ENCODE results near the gene TEX101.
"Not testable (repeated sequence)": the region's sequence is repeated elsewhere in the genome, so short reads cannot be mapped to it uniquely, and the experiment has no call there.

The TEX101 gene

DNA sequence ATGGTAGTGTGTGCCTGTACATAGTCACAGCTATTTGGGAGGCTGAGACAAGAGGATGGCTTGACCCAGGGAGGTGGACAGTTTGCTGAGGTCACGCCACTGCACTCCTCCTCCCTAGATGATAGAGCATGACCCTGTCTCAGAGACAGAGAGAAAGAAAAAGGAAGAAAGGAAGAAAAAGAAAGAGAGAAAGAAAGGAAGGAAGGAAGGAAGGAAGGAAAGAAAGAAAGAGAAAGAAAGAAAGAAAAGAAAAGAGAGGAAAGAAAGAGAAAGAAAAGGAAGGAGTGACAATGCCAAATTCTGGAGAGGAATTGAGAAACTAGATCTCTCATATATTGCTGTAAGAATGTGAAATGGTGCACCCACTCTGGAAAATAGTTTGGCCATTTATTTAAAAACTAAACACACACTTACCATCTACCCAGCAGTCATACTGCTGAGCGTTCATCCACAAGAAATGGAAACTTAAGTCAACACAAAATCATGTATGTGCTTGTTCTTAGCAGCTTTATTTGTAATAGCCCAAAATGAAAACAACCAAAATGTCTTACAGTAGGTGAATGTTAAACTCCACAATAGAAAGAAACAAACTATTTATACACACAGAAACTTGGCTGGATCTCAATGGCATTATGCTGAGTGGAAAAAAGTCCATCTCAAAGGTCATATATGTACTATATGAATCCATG lies 7.5 kb downstream of the TEX101 start:
- DNase-seq, result no peak

DNA sequence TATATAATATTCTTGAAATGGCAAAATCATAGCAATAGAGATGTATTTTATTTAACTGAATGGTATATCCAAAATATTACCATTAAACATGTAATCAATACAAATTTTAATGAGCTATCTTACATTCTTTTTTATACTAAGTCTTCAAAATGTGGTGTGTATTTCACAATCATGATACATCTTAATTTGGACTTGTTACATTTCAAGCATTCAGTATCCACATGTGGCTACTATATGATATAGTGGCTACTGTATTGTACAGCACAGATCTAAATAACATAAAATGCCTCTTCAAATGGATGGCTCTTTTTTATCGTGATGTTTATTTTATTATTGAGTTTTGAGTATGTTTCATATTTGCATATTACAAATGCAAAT lies 8.0 kb downstream of the TEX101 start:
- DNase-seq, result no peak

DNA sequence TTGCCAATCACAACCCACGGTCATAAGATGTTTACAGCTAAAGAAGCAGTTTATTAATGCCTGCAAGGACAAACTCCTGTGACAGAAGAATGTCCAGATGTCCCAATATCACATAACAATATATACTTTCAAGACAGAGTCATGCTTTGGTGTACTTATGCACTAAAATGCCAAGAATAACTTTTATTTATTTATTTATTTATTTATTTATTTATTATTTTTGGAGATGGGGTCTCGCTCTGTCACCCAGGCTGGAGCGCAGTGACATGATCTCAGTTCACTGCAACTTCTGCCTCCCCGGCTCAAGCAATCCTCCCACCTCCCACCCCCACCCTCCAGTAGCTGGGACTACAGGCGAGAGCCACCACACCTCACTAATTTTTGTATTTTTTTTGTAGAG lies 9.1 kb downstream of the TEX101 start:
- no peak for DNase-seq

DNA sequence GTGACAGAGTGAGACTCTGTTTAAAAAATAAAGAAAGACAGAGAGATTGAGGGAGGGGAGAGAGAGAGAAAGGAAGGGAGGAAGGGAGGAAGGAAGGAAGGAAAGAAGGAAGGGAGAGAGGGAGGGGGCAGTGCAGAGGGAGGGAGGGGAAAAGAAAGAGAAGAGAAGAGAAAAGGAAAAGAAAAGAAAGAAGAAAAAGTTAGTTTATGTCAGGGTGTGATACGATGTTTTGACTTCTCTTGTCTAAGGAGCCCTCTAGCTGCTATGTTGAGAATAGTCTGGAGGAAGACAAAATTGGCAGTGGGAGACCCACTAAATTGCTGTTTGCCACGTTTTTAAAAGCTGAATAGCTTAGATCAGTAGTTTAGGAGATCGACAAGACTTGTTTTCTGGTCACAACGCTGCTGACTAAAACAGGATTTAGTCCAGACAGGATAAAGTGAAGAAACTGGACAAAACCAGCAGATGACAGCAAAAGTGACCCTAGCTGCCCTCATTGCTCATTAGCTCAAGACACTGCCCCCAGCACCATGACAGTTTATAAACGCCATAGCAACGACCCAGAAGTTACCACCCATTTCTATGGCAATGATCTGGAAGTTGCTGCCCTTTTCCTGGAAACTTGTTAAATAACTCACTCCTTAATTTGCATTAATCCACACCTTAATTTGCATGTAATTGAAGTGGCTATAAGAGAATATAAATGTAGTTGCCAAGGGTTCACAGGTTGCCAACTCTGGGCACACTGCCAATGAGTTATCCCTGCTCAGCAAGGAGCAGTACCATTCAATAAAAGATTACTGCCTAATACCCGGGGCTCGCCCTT lies 11.1 kb downstream of the TEX101 start:
- DNase-seq, result no peak

DNA sequence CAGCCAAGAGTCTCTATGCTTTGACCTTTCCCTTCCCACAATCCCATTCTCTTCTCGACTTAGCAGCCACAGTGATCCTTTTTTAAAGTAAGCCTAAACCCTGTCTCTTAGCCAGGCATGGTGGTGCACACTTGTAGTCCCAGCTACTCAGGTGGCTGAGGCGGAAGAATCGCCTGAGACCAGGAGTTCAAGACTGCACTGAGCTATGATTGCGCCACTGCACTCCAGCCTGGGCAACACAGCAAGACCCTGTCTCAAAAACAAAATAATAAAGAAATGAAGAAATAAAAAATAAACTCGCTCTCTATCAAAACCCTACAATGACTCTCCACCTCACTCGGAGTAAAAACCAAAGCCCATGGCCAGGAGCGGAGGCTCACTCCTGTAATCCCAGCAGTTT lies 14.7 kb downstream of the TEX101 start:
- DNase-seq, result no peak

DNA sequence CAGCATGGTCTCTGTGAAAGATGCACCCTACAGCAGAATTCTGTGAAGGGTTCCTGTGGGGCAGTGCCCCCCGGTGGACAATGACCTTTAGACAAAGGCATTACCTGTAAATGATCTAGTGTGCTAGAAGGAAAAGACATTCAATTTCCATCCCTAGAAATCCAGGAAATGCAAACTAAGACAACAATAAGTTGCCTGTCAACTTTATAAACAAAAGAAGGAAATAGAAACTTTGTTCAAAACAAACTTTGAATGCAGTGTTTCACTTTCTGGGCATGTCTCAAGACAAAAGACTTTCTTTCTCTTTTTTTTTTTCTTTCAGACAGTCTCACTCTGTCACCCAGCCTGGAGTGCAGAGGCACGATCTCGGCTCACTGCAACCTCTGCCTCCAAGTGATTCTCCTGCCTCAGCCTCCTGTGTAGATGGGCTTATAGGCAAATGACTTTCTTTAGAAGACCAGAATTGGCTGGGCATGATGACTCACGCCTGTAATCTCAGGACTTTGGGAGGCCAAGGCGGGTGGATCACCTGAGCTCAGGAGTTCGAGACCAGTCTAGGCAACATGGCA lies 15.5 kb downstream of the TEX101 start:
- no peak for DNase-seq

DNA sequence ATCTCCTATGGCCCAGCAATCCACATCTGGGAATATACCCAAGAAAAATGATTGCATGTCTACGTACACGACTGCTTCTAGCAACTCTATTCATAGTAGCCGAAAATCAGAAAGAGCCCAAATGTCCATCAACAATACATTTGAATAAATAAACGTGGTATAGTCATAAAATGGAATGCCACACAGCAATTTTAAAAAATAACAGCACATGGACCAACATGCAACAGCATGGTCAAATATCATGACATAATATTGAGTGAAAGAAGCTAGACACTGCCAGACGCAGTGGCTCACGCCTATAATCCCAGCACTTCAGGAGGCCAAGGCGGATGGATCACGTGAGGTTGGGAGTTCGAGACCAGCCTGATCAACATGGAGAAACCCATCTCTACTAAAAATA lies 16.3 kb downstream of the TEX101 start:
- no peak for DNase-seq

DNA sequence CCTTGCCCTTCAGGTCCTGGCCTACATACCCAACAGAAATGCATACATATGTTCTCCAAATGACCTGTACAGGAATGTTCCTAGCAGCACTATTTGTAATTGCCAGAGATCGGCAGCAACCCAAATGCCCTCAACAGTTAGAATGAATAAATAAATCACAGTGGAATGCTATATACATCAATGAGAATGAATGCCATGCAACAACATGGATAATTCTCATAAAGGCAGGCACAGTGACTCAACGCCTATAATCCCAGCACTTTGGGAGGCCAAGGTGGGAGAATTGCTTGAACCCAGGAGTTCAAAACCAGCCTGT lies 18.6 kb downstream of the TEX101 start:
- DNase-seq, result no peak

DNA sequence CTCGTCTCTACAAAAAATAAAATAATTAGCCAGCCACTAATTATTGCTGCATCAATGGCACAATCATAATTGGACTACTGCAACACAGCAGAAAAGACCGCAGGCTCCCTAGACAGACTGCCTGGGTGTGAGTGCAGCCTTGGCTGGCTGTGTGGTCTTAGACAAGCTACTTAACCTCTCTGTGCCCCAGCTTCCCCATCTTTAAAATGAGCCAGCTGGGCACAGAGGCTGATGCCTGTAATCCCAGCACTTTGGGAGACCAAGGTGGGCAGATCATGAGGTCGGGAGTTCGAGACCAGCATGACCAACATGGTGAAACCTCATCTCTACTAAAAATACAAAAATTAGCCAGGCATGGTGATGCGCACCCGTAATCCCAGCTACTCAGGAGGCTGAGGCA lies 19.0 kb downstream of the TEX101 start:
- DNase-seq, result no peak

DNA sequence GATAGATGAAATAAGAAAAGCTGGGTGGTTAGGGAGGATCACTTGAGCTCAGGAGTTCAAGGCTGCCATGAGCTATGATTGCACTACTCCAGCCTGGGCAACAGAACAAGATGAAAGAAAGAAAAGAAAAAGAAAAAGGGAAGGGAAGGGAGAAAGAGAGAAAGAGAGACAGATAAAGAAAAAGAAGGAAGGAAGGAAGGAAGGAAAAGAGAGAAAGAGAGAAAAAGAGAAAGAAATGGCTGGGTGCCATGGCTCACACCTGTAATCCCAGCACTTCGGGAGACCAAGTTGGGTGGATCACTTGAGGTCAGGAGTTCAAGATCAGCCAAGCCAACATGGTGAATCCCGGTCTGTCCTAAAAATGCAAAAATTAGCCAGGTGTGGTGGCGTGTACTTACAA lies 21.1 kb downstream of the TEX101 start:
- no peak for DNase-seq

DNA sequence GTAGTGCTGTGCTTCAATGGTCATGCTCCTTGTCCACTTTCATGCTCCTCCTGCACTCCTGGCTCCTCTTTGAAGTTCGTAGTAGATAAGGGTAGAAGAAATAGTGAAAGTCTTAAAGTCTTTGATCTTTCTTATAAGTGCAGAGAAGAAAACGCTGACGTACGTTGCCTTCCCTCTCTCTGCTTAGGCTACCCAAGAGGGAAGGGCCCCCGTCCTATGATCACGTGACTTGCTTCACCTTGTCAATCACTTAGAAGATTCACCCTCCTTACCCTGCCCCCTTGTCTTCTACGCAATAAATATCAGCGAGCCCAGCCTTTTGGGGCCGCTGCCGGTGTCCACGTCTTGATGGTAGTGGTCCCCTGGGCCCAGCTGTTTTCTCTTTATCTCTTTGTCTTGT lies 22.6 kb downstream of the TEX101 start:
- not testable (repeated sequence) for DNase-seq

DNA sequence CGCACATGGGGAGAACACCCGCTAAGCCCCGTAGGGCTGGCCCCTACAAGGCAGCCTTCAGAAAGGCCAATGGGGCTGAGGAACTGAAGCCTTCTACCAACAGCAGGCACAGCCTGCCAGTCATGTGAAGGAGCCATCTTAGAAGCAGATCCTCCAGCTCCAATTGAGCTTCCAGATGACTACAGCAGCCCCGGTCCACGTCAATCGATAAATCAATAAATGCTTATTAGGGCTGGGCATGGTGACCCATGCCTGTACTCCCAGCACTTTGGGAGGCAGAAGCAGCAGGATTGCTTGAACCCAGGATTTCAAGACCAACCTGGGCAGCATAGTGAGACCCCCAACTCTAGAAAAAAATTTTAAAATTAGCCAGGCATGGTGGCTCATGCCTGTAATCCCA lies 23.0 kb downstream of the TEX101 start:
- DNase-seq, result no peak

DNA sequence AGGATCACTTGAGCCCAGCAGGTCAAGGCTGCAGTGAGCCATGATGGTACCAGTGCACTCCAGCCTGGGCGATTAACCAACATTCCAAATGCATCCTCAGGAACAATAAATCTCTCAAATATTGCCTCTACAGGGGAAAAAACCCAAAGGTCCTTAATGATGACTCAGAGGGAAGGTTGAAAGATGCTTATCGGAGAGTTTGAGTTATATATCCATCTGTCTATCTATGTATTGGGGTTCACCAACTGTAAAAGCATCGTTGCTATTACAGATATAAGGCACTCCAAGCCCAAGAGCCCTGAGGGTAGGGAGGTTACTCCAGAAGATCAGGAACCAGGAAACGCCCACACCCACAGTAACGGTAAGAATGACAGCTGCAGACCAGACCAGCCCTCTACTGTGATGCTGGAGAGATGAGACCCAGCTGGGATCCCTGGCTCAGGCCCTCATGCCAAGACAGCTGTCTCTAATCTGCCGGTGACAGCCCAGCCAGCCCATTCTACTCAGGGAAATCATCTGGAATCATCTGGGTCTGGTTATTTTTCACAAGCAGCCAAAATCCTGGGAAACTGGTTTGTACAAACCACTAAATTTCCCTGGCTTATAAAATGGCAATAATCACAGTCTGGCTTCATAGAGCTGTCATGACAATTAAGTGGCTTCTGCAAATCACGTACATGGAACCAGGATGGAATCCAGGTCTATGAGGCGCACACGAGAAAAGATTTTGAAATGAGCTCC lies 23.8 kb downstream of the TEX101 start:
- peak; percentile 27 for DNase-seq

DNA sequence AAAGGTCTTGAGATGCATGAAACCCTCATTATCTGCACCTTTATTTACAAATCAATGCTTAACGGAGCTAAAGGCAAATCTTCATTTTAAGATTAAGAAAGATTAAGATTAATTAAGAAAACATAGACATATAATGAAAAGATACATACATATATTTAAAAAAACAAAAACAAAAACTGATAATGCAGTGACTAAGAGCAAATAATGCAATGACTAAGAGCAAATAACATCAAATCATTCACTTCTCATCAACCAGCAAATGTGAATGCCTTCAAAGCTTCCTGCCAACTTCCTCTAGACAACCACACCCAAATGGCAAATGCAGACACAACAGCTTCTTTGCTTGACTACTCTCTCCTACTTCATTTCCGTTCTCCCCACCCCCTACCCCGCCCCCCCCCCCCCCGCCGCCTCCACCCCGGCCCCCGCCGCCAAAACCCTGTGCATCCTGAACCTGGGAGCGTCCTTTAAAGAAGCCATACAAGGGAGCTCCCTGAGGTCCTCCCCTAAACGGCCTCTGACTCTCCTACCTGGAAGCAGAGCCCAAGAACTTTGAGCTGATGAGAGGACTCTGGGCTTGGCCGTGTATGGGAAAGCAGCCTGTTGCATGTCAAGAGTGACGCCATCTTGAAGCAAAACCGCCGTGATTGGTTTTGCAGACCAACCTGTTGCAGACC lies 24.5 kb downstream of the TEX101 start:
- no peak for DNase-seq

DNA sequence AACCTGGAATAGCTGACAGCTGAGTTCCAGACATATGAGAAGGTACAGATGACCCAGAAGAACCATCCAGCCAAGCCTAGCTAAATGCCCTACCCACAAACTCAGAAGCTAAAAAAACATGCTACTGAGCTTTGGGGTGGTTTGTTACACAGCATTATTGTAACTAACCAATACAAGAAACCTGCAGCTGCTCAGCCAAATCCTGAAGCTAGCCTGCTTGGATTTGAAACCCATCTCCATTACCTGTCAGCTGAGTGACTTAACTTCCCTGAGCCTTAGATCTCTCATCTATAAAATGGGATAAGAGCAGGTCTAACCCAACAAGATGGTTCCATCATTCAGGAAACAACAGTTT lies 25.0 kb downstream of the TEX101 start:
- DNase-seq, result no peak

DNA sequence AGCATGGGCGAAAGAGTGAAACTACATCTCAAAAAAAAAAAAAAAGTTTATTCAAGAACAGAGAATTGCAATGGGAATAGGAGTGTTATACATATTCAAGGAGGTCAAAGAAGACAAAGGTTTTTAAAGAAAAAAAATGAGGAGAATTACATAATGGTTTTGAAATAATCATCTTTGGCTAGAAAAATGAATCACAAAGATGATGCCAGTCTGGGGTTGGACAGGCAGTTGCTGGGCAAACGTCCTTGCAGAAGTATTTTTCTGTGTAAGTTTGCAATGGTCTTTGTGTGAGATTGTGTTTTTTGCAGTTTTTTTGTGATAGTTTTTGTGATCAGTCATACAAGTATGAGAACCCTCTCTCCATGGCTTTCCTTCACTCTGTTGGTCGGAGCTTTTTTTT lies 27.0 kb downstream of the TEX101 start:
- no peak for DNase-seq

DNA sequence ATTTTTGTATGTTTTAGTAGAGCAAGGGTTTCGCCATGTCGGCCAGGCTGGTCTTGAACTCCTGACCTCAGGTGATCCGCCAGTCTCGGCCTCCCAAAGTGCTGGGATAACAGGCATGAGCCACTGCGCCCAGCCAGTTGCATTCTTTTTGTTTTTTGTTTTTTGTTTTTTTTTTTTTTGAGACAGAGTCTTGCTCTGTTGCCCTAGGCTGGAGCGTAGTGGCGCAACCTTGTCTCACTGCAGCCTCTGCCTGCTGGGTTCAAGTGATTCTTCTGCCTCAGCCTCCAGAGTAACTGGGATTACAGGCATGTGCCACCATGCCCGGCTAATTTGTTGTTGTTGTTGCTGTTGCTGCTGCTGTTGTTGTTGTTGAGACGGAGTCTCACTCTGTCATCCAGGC lies 29.4 kb downstream of the TEX101 start:
- DNase-seq, result not testable (repeated sequence)

DNA sequence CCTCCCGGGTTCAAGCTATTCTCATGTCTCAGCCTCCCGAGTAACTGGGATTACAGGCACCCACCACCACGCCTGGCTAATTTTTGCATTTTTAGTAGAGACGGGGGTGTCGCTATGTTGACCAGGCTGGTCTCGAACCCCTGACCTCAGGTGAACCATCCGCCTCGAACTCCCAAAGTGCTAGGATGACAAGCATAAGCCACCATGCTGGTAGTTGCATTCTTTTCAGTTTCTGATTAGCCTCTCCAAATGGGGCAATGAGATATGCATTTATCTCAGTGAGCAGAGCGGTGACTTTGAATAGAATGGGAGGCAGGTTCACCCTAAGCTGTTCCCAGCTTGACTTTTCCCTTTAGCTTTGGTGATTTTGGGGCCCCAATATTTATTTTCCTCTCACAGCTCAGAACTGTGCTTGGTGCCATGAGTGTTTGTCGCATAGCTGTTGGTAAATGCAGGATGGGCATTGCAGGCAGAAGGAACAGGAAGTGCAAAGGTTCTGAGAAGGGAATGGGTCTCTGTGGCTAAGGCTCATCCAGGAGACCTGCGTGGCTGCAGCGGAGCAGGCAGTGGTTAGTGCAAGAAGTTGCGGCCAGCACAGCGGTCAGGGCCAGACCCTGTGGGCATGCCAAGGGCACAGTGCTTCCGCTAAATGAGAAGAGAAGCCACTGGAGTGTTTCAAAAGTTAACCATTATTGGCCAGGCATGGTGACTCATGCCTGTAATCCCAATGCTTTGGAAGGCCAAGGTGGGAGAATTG lies 30.0 kb downstream of the TEX101 start:
- no peak for DNase-seq

DNA sequence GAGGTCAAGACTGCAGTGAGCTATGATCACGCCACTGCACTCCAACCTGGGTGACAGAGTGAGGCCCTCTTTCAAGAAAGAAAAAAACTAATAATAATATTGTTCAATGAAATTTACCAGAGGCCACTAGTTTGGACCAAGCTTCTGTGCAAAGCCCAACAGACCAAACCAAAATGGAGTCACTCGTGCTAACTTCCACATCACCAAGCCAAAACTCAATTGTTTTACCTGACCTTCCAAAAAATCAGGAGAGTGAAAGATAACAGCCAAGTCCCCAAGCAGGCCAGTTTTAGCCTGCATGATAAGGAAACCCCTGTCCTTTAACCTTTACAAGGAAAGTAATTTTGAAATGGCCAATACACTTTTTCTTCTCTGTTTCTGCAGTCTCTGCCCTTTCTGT lies 30.7 kb downstream of the TEX101 start:
- no peak for DNase-seq

DNA sequence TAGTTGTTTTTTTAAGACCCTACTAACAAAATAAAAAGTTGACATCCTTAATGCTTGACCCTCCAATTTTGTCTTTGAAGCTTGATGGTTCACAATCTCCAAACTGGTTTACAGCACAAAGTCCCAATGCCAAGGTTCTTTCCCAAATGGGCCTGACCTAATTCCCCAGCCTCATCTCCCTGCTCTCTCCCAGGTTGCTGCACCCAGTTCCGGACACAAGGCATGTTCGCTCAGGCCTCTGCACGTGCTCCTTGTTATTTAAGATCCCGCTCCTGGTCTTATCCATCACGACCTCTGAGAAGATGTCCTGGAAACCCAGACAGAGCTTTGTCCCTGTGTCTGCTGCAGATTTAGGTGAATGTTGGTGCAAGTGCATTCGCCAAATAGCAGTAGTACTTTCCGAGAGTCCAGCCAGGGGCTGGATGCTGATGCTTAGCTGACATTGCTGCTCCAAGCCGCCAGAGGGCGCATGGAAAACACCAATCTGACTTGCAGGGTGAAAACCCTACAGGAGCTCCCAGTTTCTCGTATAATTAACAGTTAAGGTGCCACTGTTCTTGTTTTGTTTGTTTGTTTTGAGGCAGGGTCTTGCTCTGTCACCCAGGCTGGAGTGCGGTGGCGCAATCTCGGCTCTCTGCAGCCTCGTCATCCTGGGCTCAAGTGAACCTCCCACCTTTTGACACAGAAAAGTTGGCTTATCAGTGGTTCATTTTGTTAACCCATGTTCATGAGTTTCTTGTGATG lies 32.2 kb downstream of the TEX101 start:
- peak; percentile 83 for DNase-seq

DNA sequence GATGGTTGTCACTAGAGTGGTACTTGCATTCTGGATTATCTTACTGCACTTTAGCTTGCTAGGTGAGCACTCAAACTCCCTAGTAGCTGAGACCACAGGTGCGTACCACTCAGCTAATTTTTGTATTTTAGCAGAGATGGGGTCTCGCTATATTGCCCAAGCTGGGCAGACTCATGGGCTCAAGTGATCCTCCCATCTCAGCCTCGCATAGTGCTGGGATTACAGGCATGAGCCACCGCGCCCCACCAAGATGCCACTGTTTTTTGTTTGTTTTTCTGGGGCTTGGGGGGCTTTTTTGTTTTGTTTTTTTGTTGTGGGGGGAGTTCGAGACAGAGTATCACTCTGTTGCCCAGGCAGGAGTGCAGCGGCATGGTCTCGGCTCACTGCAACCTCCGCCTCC lies 33.0 kb downstream of the TEX101 start:
- DNase-seq, result no peak

DNA sequence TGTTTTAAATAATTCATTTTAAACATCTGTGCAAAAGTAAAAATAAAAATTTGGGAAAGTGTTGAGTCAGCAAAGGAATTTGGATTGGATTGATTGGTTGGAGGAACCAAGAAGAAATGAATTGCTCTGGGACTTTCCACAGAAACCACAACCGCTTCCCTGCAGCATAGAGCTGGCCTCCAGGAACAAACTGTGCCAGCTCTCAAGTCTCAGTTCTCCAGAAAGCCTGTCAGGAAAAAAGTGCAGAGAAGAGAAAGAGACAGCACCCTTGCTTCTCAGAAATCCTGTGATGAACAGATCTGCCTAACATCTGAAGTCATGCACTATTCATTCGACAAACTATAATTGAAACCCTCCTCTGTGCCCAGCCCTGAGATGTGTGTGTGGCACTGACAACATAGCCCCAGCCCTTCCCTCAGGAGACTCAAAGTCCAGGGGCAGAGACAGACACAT lies 35.9 kb downstream of the TEX101 start:
- DNase-seq, result no peak
